Spleen (tissue), 11 donors: ENCODE measurements around the gene ARL6. TPM values are rescaled to one million over a fixed set of nuclear protein-coding genes. Genes with fewer than 3 reads are reported as not detected.

ENCODE experiments used
- DNase-seq: peaks from one replicate; pipeline ENCODE4 v3.0.0-alpha.2; 2020
- H3K27ac ChIP-seq, 8 donors: fragments of 200-600 bp; sonication (generic) in 7 of 8; 1 replicate in 4 of 8; 2 replicates in 4 of 8; pipeline versions ENCODE4 v1.5.0 to v1.8.0; 2016 to 2021; ENCODE audit warnings: inconsistent platforms in 4 of 8, mild to moderate bottlenecking in 4 of 8, moderate library complexity in 1 of 8
- H3K27me3 ChIP-seq, 7 donors: fragments of 200-600 bp; sonication (generic) in 6 of 7; replicated peaks in 1 of 7; 1 replicate in 4 of 7; 2 replicates in 3 of 7; pipeline versions ENCODE4 v1.5.0 to v1.8.0; 2016 to 2021; ENCODE audit warnings: inconsistent platforms in 3 of 7, mild to moderate bottlenecking in 1 of 7
- H3K36me3 ChIP-seq, 6 donors: fragments of 200-600 bp; sonication (generic) in 5 of 6; 1 replicate in 4 of 6; 2 replicates in 2 of 6; pipeline versions ENCODE4 v1.5.0 to v1.8.0; 2016 to 2021; ENCODE audit warnings: inconsistent platforms in 2 of 6
- H3K4me1 ChIP-seq, 6 donors: fragments of 200-600 bp; sonication (generic) in 5 of 6; 1 replicate in 3 of 6; 2 replicates in 3 of 6; pipeline versions ENCODE4 v1.5.0 to v1.8.0; 2016 to 2021; ENCODE audit warnings: inconsistent platforms in 3 of 6
- H3K4me3 ChIP-seq, 8 donors: fragments of 200-600 bp; sonication (generic) in 7 of 8; 1 replicate in 4 of 8; 2 replicates in 4 of 8; pipeline versions ENCODE4 v1.5.0 to v1.8.0; 2016 to 2021; ENCODE audit warnings: inconsistent platforms in 4 of 8, mild to moderate bottlenecking in 4 of 8, moderate library complexity in 2 of 8
- H3K9me3 ChIP-seq, 8 donors: fragments of 200-600 bp; sonication (generic) in 7 of 8; 1 replicate in 4 of 8; 2 replicates in 4 of 8; pipeline versions ENCODE4 v1.5.0 to v1.8.0; 2016 to 2021; ENCODE audit warnings: inconsistent platforms in 4 of 8
- CTCF ChIP-seq, 11 experiments: fragments of 200-600 bp in 7 of 11; fragments of 450-650 bp in 4 of 11; sonication (generic) in 4 of 11; IDR thresholded peaks in 8 of 11; conservative IDR thresholded peaks in 3 of 11; 1 replicate in 7 of 11; 2 replicates in 4 of 11; pipeline versions ENCODE4 v1.4.0 to v1.8.0; 2016 to 2021; ENCODE audit warnings: antibody characterized with exemption in 11 of 11, inconsistent platforms in 4 of 11, mild to moderate bottlenecking in 1 of 11
- POLR2A ChIP-seq, 3 donors: fragments of 450-650 bp; IDR thresholded peaks; one replicate each; pipeline ENCODE4 v1.5.1; 2017; ENCODE audit warnings: antibody characterized with exemption in 3 of 3, mild to moderate bottlenecking in 1 of 3
- POLR2AphosphoS5 ChIP-seq, 3 donors: sonication (generic); formaldehyde crosslinking; IDR thresholded peaks; one replicate each; pipeline ENCODE4 v1.5.1; 2017; ENCODE audit warnings: antibody characterized with exemption in 3 of 3
- WGBS, 5 donors: extraction: QIAGEN DNeasy Blood & Tissue Kit in 3 of 5; methylation state at CpG; one replicate each; pipeline versions ENCODE4 v1.1.5 to v1.1.7; 2013 to 2018; 5-methylcytosine and 5-hydroxymethylcytosine counted together
- intact Hi-C: fragments of 100-400 bp; cut with DNase I; formaldehyde crosslinking; loops from one replicate; pipeline ENCODE4 v1.15.0; 2023; ENCODE audit warnings: low total_unique reads
- polyA plus RNA-seq, 3 donors: library from polyadenylated mRNA; stranded (reverse); fragments of 200-250 nt; gene quantifications; one replicate each; pipeline ENCODE4 v1.2.1, GENCODE V29; 2013
- total RNA-seq, 7 donors: library from RNA; depleted of rRNA in 3 of 7; stranded (reverse); fragments of >200 nt in 3 of 7; fragmentation: NEBNext Ultra II Directional in 4 of 7; extraction: Animal tissue kit (Norgen Biotek cat#: 25700) in 4 of 7; gene quantifications; one replicate each; pipeline versions ENCODE4 v1.1.0 to v1.2.1, GENCODE V29; 2016 to 2021
- donor health status: healthy with polysubstance abuse.
- donor health status: DM: no; HTN: no; CAD: no; lungs with moderate emphysema.
- donor health status: DM: no; HTN: no; CAD: no.
- donor health status: Bipolar disorder and iron deficiency.
- donor health status: healthy.
- donor health status: DM: no; HTN: no; CAD: no.
- donor health status: DM: yes; HTN: yes; CAD: no.

Gene ARL6
- total and polyA plus RNA-seq, 10 donors: 1.3 to 6.9 (median 4.7) TPM

- H3K4me1 ChIP-seq: no peaks in the 10 kb centered on the region
- 92 to 95% (median 93%) methylated on average over 8 of the region's 8 CpGs for WGBS, 5 donors
Observed at GRCh38 chr3:97841304-97841703, 76.7 kb downstream of the ARL6 start.

GRCh38 chr3:97841956-97842355 lies 77.4 kb downstream of the ARL6 start:
- no peak for DNase-seq
- TF ChIP-seq POLR2AphosphoS5 (IDR thresholded peaks at IDR 0.05): no peak
- TF ChIP-seq CTCF (IDR thresholded peaks at IDR 0.05 in 8 of 11, conservative IDR thresholded peaks at IDR 0.05 in 3 of 11): no peak
- TF ChIP-seq POLR2A (IDR thresholded peaks at IDR 0.05): no peak
- Histone ChIP-seq H3K4me3 (no peak overlapping the region), H3K27me3 (no peaks in the 10 kb centered on the region), H3K9me3 (no peaks in the 10 kb centered on the region), H3K27ac (no peak overlapping the region), H3K36me3 (no peaks in the 10 kb centered on the region), H3K4me1 (no peaks in the 10 kb centered on the region)
- WGBS, 5 donors: 83 to 92% (median 89%) methylated on average over 3 of the region's 3 CpGs
- intact Hi-C loops: no loop called here

More at GRCh38 chr3:97841304-97841703, 76.7 kb downstream of the ARL6 start:
- Histone ChIP-seq H3K36me3 (no peaks in the 10 kb centered on the region), H3K9me3 (no peaks in the 10 kb centered on the region), H3K27ac (no peak overlapping the region), H3K27me3 (no peaks in the 10 kb centered on the region), H3K4me3 (no peak overlapping the region)
- no peak for TF ChIP-seq POLR2AphosphoS5 (IDR thresholded peaks at IDR 0.05)
- TF ChIP-seq CTCF (IDR thresholded peaks at IDR 0.05 in 8 of 11, conservative IDR thresholded peaks at IDR 0.05 in 3 of 11): no peak
- no peak for TF ChIP-seq POLR2A (IDR thresholded peaks at IDR 0.05)
- no peak for DNase-seq
- intact Hi-C loops: no loop called here

- no peaks in the 10 kb centered on the region for H3K36me3 ChIP-seq
- no peak overlapping the region for H3K27ac ChIP-seq
- peaks cover 0 to 12% (median 3%) of the 10 kb centered on the region in 8 donors for H3K9me3 ChIP-seq
- no peaks in the 10 kb centered on the region for H3K4me1 ChIP-seq
- no peak overlapping the region for H3K4me3 ChIP-seq
- WGBS, 5 donors: 93 to 97% (median 94%) methylated on average over 3 of the region's 3 CpGs
- TF ChIP-seq CTCF (IDR thresholded peaks at IDR 0.05 in 8 of 11, conservative IDR thresholded peaks at IDR 0.05 in 3 of 11): no peak
- TF ChIP-seq POLR2AphosphoS5 (IDR thresholded peaks at IDR 0.05): no peak
- no peak for TF ChIP-seq POLR2A (IDR thresholded peaks at IDR 0.05)
- H3K27me3 ChIP-seq: no peaks in the 10 kb centered on the region
- intact Hi-C loops: no loop called here
- no peak for DNase-seq
Observed at GRCh38 chr3:97848779-97849178, 84.2 kb downstream of the ARL6 start.

Other genes starting within 250 kb of the ARL6 start
- gene CRYBG3, start 57.3 kb downstream of the ARL6 start, total RNA-seq: 10 to 100 TPM; 15.9 to 22.6 (median 19.8) TPM
- 1 to 10 TPM; 1.5 to 2.6 (median 1.5) TPM for gene CRYBG3, start 57.3 kb downstream of the ARL6 start, polyA plus RNA-seq
- gene RIOX2, start 207.7 kb downstream of the ARL6 start, total RNA-seq: 10 to 100 TPM; 13.5 to 29.7 (median 21.3) TPM
- gene RIOX2, start 207.7 kb downstream of the ARL6 start, polyA plus RNA-seq: 10 to 100 TPM; 13.5 to 15.9 (median 15.6) TPM